A549 (cell line): ENCODE results near the gene LETM1.

Experiments used
- BHLHE40 ChIP-seq: IDR thresholded peaks from 2 replicates; pipeline ENCODE4 v1.6.1; 2012; ENCODE audit warnings: low read depth, low read length, inconsistent platforms
- CHD2 ChIP-seq: fragments of 150-350 bp; IDR thresholded peaks from 2 replicates; pipeline ENCODE4 v1.6.1; 2014; ENCODE audit warnings: low read length; ENCODE audit not compliant: partially characterized antibody
- CTCF ChIP-seq: fragments of >200 bp; sonication (Bioruptor Twin); formaldehyde crosslinking; IDR thresholded peaks from 3 replicates; pipeline ENCODE4 v1.5.1; 2016
- EP300 ChIP-seq, 2 experiments: fragments of >200 bp; sonication (Bioruptor Twin); formaldehyde crosslinking; IDR thresholded peaks; 2 replicates in 1 of 2; 3 replicates in 1 of 2; pipeline ENCODE4 v1.6.1; 2016 to 2017
- JUN ChIP-seq, 2 experiments: fragments of >200 bp; sonication (Bioruptor Twin); formaldehyde crosslinking; IDR thresholded peaks; 2 replicates in 1 of 2; 3 replicates in 1 of 2; pipeline ENCODE4 v1.6.1; 2016 to 2017
- KDM5A ChIP-seq: fragments of 200-600 bp; sonication (generic); IDR thresholded peaks from 2 replicates; pipeline ENCODE4 v1.6.1; 2016; ENCODE audit warnings: antibody characterized with exemption, mild to moderate bottlenecking
- MAZ ChIP-seq: fragments of 150-350 bp; IDR thresholded peaks from 2 replicates; pipeline ENCODE4 v1.6.1; 2014; ENCODE audit warnings: antibody characterized with exemption, low read depth, low read length, borderline replicate concordance
- POLR2A ChIP-seq: IDR thresholded peaks from 2 replicates; pipeline ENCODE4 v1.6.1; 2012; ENCODE audit warnings: mild to moderate bottlenecking, low read length
- POLR2AphosphoS2 ChIP-seq: conservative IDR thresholded peaks from 2 replicates; pipeline ENCODE4 v1.6.1; 2012; ENCODE audit warnings: low read length, improper control_type of control experiment, inconsistent platforms
- RAD21 ChIP-seq, 2 experiments: fragments of >200 bp in 1 of 2; sonication (Bioruptor Twin) in 1 of 2; formaldehyde crosslinking in 1 of 2; IDR thresholded peaks in 1 of 2; conservative IDR thresholded peaks in 1 of 2; 2 replicates in 1 of 2; 3 replicates in 1 of 2; pipeline ENCODE4 v1.6.1; 2012 to 2018; ENCODE audit warnings: inconsistent platforms in 1 of 2
- TF ChIP-seq, protein P1 (sequence below): IDR thresholded peaks from 2 replicates; pipeline ENCODE4 v1.6.1; 2012

GRCh38 chr4:1770791-1771231 is 85.1 kb downstream of the LETM1 start:
- TF ChIP-seq KDM5A (no peak), RAD21 (conservative IDR thresholded peaks at IDR 0.05 in 1 of 2, IDR thresholded peaks at IDR 0.05 in 1 of 2) (no peak), MAZ (no peak), CTCF (no peak), POLR2A (no peak), BHLHE40 (no peak), CHD2 (no peak), JUN (IDR thresholded peaks at IDR 0.05) (no peak), EP300 (IDR thresholded peaks at IDR 0.05) (no peak), POLR2AphosphoS2 (no peak)
- TF ChIP-seq, protein P1, sequence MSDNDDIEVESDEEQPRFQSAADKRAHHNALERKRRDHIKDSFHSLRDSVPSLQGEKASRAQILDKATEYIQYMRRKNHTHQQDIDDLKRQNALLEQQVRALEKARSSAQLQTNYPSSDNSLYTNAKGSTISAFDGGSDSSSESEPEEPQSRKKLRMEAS: no peak
